Loucy (cell line): ENCODE results near the gene ABCE1.

ENCODE experiments used
- H2AFZ ChIP-seq: fragments of 200-600 bp; sonication (generic); 2 replicates; pipeline ENCODE4 v1.6.0; 2016; ENCODE audit warnings: antibody characterized with exemption, mild to moderate bottlenecking, low read length, moderate library complexity
- H3F3A ChIP-seq: fragments of 200-600 bp; 2 replicates; pipeline ENCODE4 v1.6.0; 2016; ENCODE audit warnings: antibody characterized with exemption, low read depth, mild to moderate bottlenecking
- H3K27me3 ChIP-seq: fragments of 200-600 bp; sonication (generic); 2 replicates; pipeline ENCODE4 v1.6.1; 2014; ENCODE audit warnings: low read length, mild to moderate bottlenecking; ENCODE audit not compliant: insufficient read depth, poor library complexity, severe bottlenecking
- H3K36me3 ChIP-seq: fragments of 200-600 bp; sonication (generic); 2 replicates; pipeline ENCODE4 v1.6.1; 2016; ENCODE audit warnings: low read length; ENCODE audit not compliant: insufficient read depth
- H3K4me1 ChIP-seq: fragments of 200-600 bp; sonication (generic); 2 replicates; pipeline ENCODE4 v1.5.1; 2014; ENCODE audit warnings: low read length, mild to moderate bottlenecking; ENCODE audit not compliant: insufficient read depth, poor library complexity, severe bottlenecking
- H3K4me2 ChIP-seq: fragments of 200-600 bp; sonication (generic); 2 replicates; pipeline ENCODE4 v1.6.0; 2014; ENCODE audit warnings: antibody characterized with exemption, low read length, low read depth, mild to moderate bottlenecking; ENCODE audit not compliant: poor library complexity, severe bottlenecking
- H3K4me3 ChIP-seq: fragments of 200-600 bp; sonication (generic); 2 replicates; pipeline ENCODE4 v1.5.1; 2014; ENCODE audit warnings: low read length, mild to moderate bottlenecking, mixed read lengths; ENCODE audit not compliant: poor library complexity, severe bottlenecking
- H3K79me2 ChIP-seq: fragments of 200-600 bp; sonication (generic); 2 replicates; pipeline ENCODE4 v1.6.1; 2014; ENCODE audit warnings: low read length; ENCODE audit not compliant: insufficient read depth
- H3K9ac ChIP-seq: fragments of 200-600 bp; sonication (generic); 2 replicates; pipeline ENCODE4 v1.6.0; 2014; ENCODE audit warnings: mild to moderate bottlenecking, low read depth, low read length, moderate library complexity; ENCODE audit not compliant: poor library complexity, severe bottlenecking
- H3K9me2 ChIP-seq: fragments of 200-600 bp; sonication (generic); replicated peaks from 2 replicates; pipeline ENCODE4 v1.6.1; 2016; ENCODE audit warnings: low read depth, low read length, mixed read lengths
- H3K9me3 ChIP-seq: fragments of 200-600 bp; sonication (generic); 2 replicates; pipeline ENCODE4 v1.6.1; 2014; ENCODE audit warnings: mild to moderate bottlenecking, antibody characterized with exemption, low read length, low read depth; ENCODE audit not compliant: insufficient read depth
- H4K20me1 ChIP-seq: fragments of 200-600 bp; sonication (generic); 2 replicates; pipeline ENCODE4 v1.6.0; 2014; ENCODE audit warnings: antibody characterized with exemption, low read length, mild to moderate bottlenecking; ENCODE audit not compliant: insufficient read depth, poor library complexity, severe bottlenecking
- EZH2phosphoT487 ChIP-seq: fragments of 200-600 bp; IDR thresholded peaks from 2 replicates; pipeline ENCODE4 v1.6.1; 2018; ENCODE audit warnings: antibody characterized with exemption, mild to moderate bottlenecking, moderate library complexity, borderline replicate concordance
- TF ChIP-seq, protein P1 (sequence below): fragments of 200-600 bp; sonication (generic); conservative IDR thresholded peaks from 2 replicates; pipeline ENCODE4 v1.5.1; 2014; ENCODE audit warnings: mild to moderate bottlenecking, antibody characterized with exemption, low read length

The ABCE1 gene

DNA sequence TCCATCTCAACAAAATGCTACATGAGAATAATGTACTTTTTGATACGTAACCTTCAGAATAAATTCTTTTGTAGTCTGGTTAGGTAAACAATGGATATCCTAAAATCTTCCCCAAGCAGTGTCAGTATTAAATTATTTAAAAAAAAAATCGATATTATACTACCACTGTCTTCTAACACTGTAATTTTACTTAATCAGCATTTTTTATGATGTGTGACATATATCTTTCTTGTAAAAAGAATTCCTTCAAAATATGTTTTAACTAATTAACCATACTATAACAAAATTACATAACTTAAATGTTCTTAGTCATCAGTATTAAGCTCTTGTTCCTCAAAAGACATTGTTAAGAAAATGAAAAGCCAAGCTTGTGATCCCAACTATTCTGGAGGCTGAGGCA is 69.8 kb downstream of the ABCE1 start:
- no peak overlapping the region for H3K9ac ChIP-seq
- H3K79me2 ChIP-seq, result peaks cover 71% of the 10 kb centered on the region

DNA sequence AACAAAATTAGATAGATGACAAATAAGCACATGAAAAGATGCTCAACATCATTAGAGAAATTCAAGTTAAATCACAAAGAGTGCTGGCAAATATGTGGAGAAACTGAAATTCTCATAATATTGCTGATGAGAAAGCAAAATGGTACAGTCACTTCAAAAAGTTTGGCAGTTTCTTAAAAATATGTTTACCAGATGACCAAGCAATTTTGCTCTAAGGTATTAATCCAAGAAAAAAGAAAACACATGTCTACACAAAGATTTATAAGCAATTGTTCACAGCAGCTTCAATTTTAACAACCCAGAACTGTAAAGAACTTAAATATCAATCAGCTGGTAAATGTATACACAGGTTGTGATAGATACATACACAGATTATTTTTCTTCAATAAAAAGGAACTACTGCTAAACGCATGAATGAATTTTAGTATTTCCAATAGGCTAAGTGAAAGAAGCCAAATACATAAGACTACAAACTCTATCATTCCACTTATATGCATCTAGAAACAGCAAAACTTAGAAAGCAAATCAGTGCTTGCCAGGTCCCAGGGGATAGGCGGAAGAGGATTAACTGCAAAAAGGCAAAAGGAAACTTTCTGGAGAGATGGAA is 70.6 kb downstream of the ABCE1 start:
- Histone ChIP-seq H3K9me2 (no peaks in the 10 kb centered on the region), H3K9me3 (no peaks in the 10 kb centered on the region), H3K79me2 (peaks cover 79% of the 10 kb centered on the region), H3K4me1 (peaks cover 4% of the 10 kb centered on the region), H4K20me1 (peaks cover 28% of the 10 kb centered on the region), H3F3A (no peaks in the 10 kb centered on the region), H3K9ac (no peak overlapping the region), H3K4me2 (peak overlapping the region; percentile 13), H3K4me3 (no peak overlapping the region), H2AFZ (no peak overlapping the region), H3K27me3 (no peaks in the 10 kb centered on the region), H3K36me3 (peaks cover 66% of the 10 kb centered on the region)
- TF ChIP-seq, protein P1, sequence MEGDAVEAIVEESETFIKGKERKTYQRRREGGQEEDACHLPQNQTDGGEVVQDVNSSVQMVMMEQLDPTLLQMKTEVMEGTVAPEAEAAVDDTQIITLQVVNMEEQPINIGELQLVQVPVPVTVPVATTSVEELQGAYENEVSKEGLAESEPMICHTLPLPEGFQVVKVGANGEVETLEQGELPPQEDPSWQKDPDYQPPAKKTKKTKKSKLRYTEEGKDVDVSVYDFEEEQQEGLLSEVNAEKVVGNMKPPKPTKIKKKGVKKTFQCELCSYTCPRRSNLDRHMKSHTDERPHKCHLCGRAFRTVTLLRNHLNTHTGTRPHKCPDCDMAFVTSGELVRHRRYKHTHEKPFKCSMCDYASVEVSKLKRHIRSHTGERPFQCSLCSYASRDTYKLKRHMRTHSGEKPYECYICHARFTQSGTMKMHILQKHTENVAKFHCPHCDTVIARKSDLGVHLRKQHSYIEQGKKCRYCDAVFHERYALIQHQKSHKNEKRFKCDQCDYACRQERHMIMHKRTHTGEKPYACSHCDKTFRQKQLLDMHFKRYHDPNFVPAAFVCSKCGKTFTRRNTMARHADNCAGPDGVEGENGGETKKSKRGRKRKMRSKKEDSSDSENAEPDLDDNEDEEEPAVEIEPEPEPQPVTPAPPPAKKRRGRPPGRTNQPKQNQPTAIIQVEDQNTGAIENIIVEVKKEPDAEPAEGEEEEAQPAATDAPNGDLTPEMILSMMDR, result no peak
- TF ChIP-seq EZH2phosphoT487, result no peak

More for the DNA sequence above, 69.8 kb downstream of the ABCE1 start:
- Histone ChIP-seq H3K27me3 (no peaks in the 10 kb centered on the region), H3K36me3 (peaks cover 67% of the 10 kb centered on the region), H2AFZ (no peak overlapping the region), H4K20me1 (peaks cover 23% of the 10 kb centered on the region), H3K4me3 (no peak overlapping the region), H3K9me3 (no peaks in the 10 kb centered on the region), H3K4me1 (peaks cover 2% of the 10 kb centered on the region), H3F3A (no peaks in the 10 kb centered on the region), H3K9me2 (no peaks in the 10 kb centered on the region), H3K4me2 (no peak overlapping the region)
- TF ChIP-seq, protein P1, result no peak
- no peak for TF ChIP-seq EZH2phosphoT487

DNA sequence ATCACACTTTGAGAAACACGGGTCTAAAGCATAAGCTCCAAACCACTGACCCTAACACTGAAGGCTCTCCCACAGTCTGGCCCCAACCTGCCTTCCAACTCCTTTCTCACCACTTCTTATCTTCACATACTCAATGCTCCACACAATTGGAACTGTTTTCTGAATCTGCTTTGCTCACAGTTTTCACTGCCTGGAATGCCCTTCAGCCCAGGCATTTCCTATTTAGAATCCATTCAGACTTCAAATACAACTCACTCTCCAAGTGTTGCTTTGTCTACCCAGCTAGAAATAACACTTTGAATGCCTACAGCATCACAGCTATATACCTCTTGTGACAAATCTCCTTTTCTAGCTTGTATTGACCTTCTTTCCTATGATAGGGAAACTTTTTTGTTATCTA is 72.1 kb downstream of the ABCE1 start:
- Histone ChIP-seq H3K9me2 (no peaks in the 10 kb centered on the region), H3F3A (no peaks in the 10 kb centered on the region), H3K79me2 (peaks cover 93% of the 10 kb centered on the region), H3K9ac (no peak overlapping the region), H3K27me3 (no peaks in the 10 kb centered on the region), H4K20me1 (peaks cover 43% of the 10 kb centered on the region), H2AFZ (no peak overlapping the region), H3K4me1 (peaks cover 18% of the 10 kb centered on the region), H3K4me2 (peak overlapping the region; percentile 0), H3K9me3 (no peaks in the 10 kb centered on the region), H3K4me3 (no peak overlapping the region), H3K36me3 (peaks cover 69% of the 10 kb centered on the region)
- TF ChIP-seq, protein P1, result no peak
- no peak for TF ChIP-seq EZH2phosphoT487
